ENCODE measurements around the gene WDR36. TPM values are rescaled to one million over a fixed set of nuclear protein-coding genes. Genes with fewer than 3 reads are reported as not detected.

Gene WDR36
- total RNA-seq, 1 experiment from 2014 or later, result 17.7 TPM

- intact Hi-C loops (cut with micrococcal nuclease; ENCODE audit: unreplicated experiment), result loop anchor here (5.0 kb wide), 1 partner anchor 602 kb away; no protein-coding TSS in a partner anchor
- Histone ChIP-seq H3F3A (ENCODE audit: insufficient read depth, low read depth) (no peaks in the 10 kb centered on the region), H4K20me1 (ENCODE audit: insufficient read depth) (no peaks in the 10 kb centered on the region), H3K79me2 (ENCODE audit: low read depth) (no peaks in the 10 kb centered on the region), H3K9me3 (ENCODE audit: insufficient read depth, low read depth) (no peaks in the 10 kb centered on the region), H3K27ac (no peak overlapping the region), H3K4me2 (no peak overlapping the region), H3K4me1 (replicated peaks; ENCODE audit: insufficient read depth) (no peaks in the 10 kb centered on the region), H3K36me3 (ENCODE audit: low read depth) (no peaks in the 10 kb centered on the region), H2AFZ (no peak overlapping the region), H3K4me3 (no peak overlapping the region), H3K9me2 (ENCODE audit: insufficient read depth) (no peaks in the 10 kb centered on the region), H3K27me3 (ENCODE audit: insufficient read depth, low read depth) (no peaks in the 10 kb centered on the region)
- POLR2A ChIA-PET (ENCODE audit: unreplicated experiment), result no interaction called here
- DNase-seq, result no peak
- BruUV-seq (replicated peaks), result no TSS peak
- CTCF ChIA-PET, result no interaction called here
- TF ChIP-seq, protein P1, sequence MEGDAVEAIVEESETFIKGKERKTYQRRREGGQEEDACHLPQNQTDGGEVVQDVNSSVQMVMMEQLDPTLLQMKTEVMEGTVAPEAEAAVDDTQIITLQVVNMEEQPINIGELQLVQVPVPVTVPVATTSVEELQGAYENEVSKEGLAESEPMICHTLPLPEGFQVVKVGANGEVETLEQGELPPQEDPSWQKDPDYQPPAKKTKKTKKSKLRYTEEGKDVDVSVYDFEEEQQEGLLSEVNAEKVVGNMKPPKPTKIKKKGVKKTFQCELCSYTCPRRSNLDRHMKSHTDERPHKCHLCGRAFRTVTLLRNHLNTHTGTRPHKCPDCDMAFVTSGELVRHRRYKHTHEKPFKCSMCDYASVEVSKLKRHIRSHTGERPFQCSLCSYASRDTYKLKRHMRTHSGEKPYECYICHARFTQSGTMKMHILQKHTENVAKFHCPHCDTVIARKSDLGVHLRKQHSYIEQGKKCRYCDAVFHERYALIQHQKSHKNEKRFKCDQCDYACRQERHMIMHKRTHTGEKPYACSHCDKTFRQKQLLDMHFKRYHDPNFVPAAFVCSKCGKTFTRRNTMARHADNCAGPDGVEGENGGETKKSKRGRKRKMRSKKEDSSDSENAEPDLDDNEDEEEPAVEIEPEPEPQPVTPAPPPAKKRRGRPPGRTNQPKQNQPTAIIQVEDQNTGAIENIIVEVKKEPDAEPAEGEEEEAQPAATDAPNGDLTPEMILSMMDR (conservative IDR thresholded peaks at IDR 0.05), result no peak
- no peak for TF ChIP-seq EZH2 (IDR thresholded peaks at IDR 0.05; ENCODE audit: low read depth)
Observed at GRCh38 chr5:111143910-111144309, 51.8 kb downstream of the WDR36 start.

GRCh38 chr5:111144352-111144930, 52.3 kb downstream of the WDR36 start:
- DNase-seq, result no peak
- TF ChIP-seq, protein P1 (conservative IDR thresholded peaks at IDR 0.05), result no peak
- TF ChIP-seq EZH2 (IDR thresholded peaks at IDR 0.05; ENCODE audit: low read depth), result no peak

DNA sequence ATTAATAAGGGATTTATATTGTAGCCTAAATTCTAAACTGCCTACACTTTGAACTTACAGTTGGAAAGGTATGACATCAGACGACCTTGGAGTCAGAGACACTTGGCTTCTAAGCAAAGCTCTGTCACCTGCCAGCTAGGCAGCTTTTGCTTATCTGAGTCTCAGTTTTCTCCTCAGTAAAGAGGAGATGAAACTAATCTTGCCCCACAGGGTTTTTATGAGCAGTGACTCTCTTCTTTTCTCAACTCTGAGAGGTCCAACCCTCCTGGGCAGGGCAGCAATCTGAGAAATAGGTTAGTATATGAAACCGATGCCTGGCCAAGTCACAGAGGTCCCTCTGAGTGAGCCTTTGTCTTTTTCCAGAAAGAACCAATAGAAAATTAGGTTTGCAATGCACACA, 53.9 kb downstream of the WDR36 start:
- H3K36me3 ChIP-seq (ENCODE audit: low read depth), result no peaks in the 10 kb centered on the region
- H4K20me1 ChIP-seq (ENCODE audit: insufficient read depth), result no peaks in the 10 kb centered on the region
- H3K79me2 ChIP-seq (ENCODE audit: low read depth), result no peaks in the 10 kb centered on the region
- no TSS peak for BruUV-seq (replicated peaks)
- no peak for TF ChIP-seq EZH2 (IDR thresholded peaks at IDR 0.05; ENCODE audit: low read depth)
- TF ChIP-seq, protein P1 (conservative IDR thresholded peaks at IDR 0.05), result no peak
- no peaks in the 10 kb centered on the region for H3K4me1 ChIP-seq (replicated peaks; ENCODE audit: insufficient read depth)
- ChIA-PET POLR2A (ENCODE audit: unreplicated experiment) (no interaction called here), CTCF (no interaction called here)
- no peaks in the 10 kb centered on the region for H3F3A ChIP-seq (ENCODE audit: insufficient read depth, low read depth)
- no peak overlapping the region for H3K27ac ChIP-seq
- no peak overlapping the region for H2AFZ ChIP-seq
- H3K27me3 ChIP-seq (ENCODE audit: insufficient read depth, low read depth), result peaks cover 8% of the 10 kb centered on the region; the same call in 1 of the 2 replicates
- no peak overlapping the region for H3K4me2 ChIP-seq
- DNase-seq, result no peak
- intact Hi-C loops (cut with micrococcal nuclease; ENCODE audit: unreplicated experiment), result no loop called here
- no peak overlapping the region for H3K4me3 ChIP-seq
- no peaks in the 10 kb centered on the region for H3K9me2 ChIP-seq (ENCODE audit: insufficient read depth)
- H3K9me3 ChIP-seq (ENCODE audit: insufficient read depth, low read depth), result no peaks in the 10 kb centered on the region

More at GRCh38 chr5:111144352-111144930, 52.3 kb downstream of the WDR36 start:
- no peaks in the 10 kb centered on the region for H3K9me3 ChIP-seq (ENCODE audit: insufficient read depth, low read depth)
- H3K27ac ChIP-seq, result no peak overlapping the region
- no peak overlapping the region for H2AFZ ChIP-seq
- H3K9me2 ChIP-seq (ENCODE audit: insufficient read depth), result no peaks in the 10 kb centered on the region
- H3K27me3 ChIP-seq (ENCODE audit: insufficient read depth, low read depth), result no peaks in the 10 kb centered on the region
- H3K79me2 ChIP-seq (ENCODE audit: low read depth), result no peaks in the 10 kb centered on the region
- intact Hi-C loops (cut with micrococcal nuclease; ENCODE audit: unreplicated experiment), result loop anchor here (5.0 kb wide), 1 partner anchor 602 kb away; no protein-coding TSS in a partner anchor
- POLR2A ChIA-PET (ENCODE audit: unreplicated experiment), result no interaction called here
- no peaks in the 10 kb centered on the region for H3F3A ChIP-seq (ENCODE audit: insufficient read depth, low read depth)
- H3K4me1 ChIP-seq (replicated peaks; ENCODE audit: insufficient read depth), result no peaks in the 10 kb centered on the region
- no TSS peak for BruUV-seq (replicated peaks)
- H3K4me2 ChIP-seq, result no peak overlapping the region
- H3K36me3 ChIP-seq (ENCODE audit: low read depth), result no peaks in the 10 kb centered on the region
- H4K20me1 ChIP-seq (ENCODE audit: insufficient read depth), result no peaks in the 10 kb centered on the region
- no peak overlapping the region for H3K4me3 ChIP-seq
- CTCF ChIA-PET, result no interaction called here

Data from PC-9 (cell line).